ENCODE measurements around the gene GLIPR1L2. TPM values are rescaled to one million over a fixed set of nuclear protein-coding genes. Genes with fewer than 3 reads are reported as not detected.
"Not testable (repeated sequence)": the region's sequence is repeated elsewhere in the genome, so short reads cannot be mapped to it uniquely, and the experiment has no call there.

GLIPR1L2 gene
- total RNA-seq, 1 experiment from 2014 or later = not detected

DNA sequence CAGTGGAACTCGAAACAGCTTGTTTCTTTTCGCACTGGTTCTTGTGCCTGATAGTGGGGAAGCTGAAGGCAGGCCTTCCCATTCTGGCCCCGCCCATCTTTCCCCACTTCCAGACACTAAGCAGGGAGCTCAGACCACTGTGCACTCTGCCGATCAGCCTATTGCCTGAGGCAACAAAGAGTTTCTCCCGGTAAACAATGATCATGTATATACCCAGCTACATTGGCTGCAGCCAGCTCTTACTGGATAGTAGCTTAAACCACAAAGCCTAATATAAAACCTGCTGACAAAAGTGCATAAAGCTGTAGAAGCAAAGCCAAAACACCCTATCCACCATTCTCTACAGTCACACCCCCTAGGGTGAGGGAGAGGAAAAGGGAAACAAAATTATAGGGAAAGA is 65.0 kb downstream of the GLIPR1L2 start:
- Histone ChIP-seq H3K4me1 (no peaks in the 10 kb centered on the region), H3K27me3 (replicated peaks; ENCODE audit: control insufficient read depth, insufficient read depth, low read length) (no peaks in the 10 kb centered on the region), H3K9me3 (peaks cover 18% of the 10 kb centered on the region), H3K36me3 (ENCODE audit: control insufficient read depth, insufficient read depth, low read length) (no peaks in the 10 kb centered on the region), H3K4me3 (ENCODE audit: low read depth, low read length) (no peak overlapping the region)
- Mint-ChIP-seq H3K27me3 (ENCODE audit: insufficient read depth, unreplicated experiment) (peaks cover 6% of the 10 kb centered on the region), H3K36me3 (ENCODE audit: insufficient read depth, unreplicated experiment) (peaks cover 4% of the 10 kb centered on the region), H3K27ac (ENCODE audit: unreplicated experiment) (no peak overlapping the region), H3K4me1 (ENCODE audit: low read depth, unreplicated experiment) (no peaks in the 10 kb centered on the region), H3K9me3 (ENCODE audit: unreplicated experiment) (peaks cover 32% of the 10 kb centered on the region), H3K4me3 (ENCODE audit: unreplicated experiment) (no peak overlapping the region)
- no peak for DNase-seq
- BruUV-seq (replicated peaks) = no TSS peak
- intact Hi-C loops (cut with micrococcal nuclease; ENCODE audit: unreplicated experiment) = no loop called here
- CTCF ChIA-PET = no interaction called here
- POLR2A ChIA-PET = no interaction called here
- TF ChIP-seq, protein P1, sequence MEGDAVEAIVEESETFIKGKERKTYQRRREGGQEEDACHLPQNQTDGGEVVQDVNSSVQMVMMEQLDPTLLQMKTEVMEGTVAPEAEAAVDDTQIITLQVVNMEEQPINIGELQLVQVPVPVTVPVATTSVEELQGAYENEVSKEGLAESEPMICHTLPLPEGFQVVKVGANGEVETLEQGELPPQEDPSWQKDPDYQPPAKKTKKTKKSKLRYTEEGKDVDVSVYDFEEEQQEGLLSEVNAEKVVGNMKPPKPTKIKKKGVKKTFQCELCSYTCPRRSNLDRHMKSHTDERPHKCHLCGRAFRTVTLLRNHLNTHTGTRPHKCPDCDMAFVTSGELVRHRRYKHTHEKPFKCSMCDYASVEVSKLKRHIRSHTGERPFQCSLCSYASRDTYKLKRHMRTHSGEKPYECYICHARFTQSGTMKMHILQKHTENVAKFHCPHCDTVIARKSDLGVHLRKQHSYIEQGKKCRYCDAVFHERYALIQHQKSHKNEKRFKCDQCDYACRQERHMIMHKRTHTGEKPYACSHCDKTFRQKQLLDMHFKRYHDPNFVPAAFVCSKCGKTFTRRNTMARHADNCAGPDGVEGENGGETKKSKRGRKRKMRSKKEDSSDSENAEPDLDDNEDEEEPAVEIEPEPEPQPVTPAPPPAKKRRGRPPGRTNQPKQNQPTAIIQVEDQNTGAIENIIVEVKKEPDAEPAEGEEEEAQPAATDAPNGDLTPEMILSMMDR (IDR thresholded peaks at IDR 0.05; ENCODE audit: insufficient read depth in 1 of 2, low read depth in 1 of 2, low read length in 1 of 2, severe bottlenecking in 1 of 2, unreplicated experiment in 1 of 2) = no peak

DNA sequence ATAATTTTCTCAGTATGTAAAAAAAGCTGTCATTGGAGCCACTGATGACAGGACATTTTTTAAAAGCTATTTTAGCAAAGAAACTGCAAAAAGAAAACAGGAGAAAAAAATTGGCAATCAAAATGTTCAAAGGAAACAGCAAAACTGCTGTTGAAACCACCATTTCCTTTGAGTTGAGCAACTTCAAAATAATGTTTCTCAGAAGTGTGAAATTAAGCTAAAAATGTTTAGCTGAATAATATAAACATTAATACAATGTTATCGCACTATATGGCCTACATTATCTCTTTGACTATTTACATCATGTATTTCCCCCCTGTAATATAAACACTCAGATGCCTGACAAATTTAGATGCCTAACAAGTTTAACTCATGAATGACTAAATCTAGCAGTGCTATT is 66.3 kb downstream of the GLIPR1L2 start:
- DNase-seq = no peak
- ChIA-PET POLR2A (no interaction called here), CTCF (no interaction called here)
- peaks cover 4% of the 10 kb centered on the region for H3K36me3 Mint-ChIP-seq (ENCODE audit: insufficient read depth, unreplicated experiment)
- H3K4me1 Mint-ChIP-seq (ENCODE audit: low read depth, unreplicated experiment) = no peaks in the 10 kb centered on the region
- intact Hi-C loops (cut with micrococcal nuclease; ENCODE audit: unreplicated experiment) = no loop called here
- TF ChIP-seq, protein P1 (IDR thresholded peaks at IDR 0.05; ENCODE audit: insufficient read depth in 1 of 2, low read depth in 1 of 2, low read length in 1 of 2, severe bottlenecking in 1 of 2, unreplicated experiment in 1 of 2) = no peak
- H3K9me3 Mint-ChIP-seq (ENCODE audit: unreplicated experiment) = peaks cover 32% of the 10 kb centered on the region
- no TSS peak for BruUV-seq (replicated peaks)
- Histone ChIP-seq H3K4me3 (ENCODE audit: low read depth, low read length) (no peak overlapping the region), H3K9me3 (peaks cover 18% of the 10 kb centered on the region), H3K4me1 (no peaks in the 10 kb centered on the region), H3K27me3 (replicated peaks; ENCODE audit: control insufficient read depth, insufficient read depth, low read length) (no peaks in the 10 kb centered on the region), H3K36me3 (ENCODE audit: control insufficient read depth, insufficient read depth, low read length) (no peaks in the 10 kb centered on the region)
- peaks cover 2% of the 10 kb centered on the region for H3K27me3 Mint-ChIP-seq (ENCODE audit: insufficient read depth, unreplicated experiment)
- H3K27ac Mint-ChIP-seq (ENCODE audit: unreplicated experiment) = no peak overlapping the region
- H3K4me3 Mint-ChIP-seq (ENCODE audit: unreplicated experiment) = no peak overlapping the region

DNA sequence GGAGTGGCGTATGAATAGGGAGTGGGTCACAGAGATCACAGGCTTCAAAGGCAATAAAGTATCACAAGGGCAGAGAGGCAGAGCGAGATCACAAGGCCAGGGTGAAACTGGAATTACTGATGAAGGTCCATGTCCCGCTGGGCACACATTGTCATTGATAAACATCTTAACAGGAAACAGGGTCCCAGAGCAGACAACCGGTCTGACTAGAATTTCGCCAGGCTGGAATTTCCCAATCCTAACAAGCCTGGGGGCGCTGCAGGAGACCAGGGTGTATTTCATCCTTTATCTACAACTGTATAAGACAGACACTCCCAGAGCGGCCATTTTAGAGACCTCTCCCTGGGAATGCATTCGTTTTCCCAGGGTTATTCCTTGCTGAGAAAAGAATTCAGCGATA is 67.0 kb downstream of the GLIPR1L2 start:
- H3K9me3 Mint-ChIP-seq (ENCODE audit: unreplicated experiment) = peaks cover 32% of the 10 kb centered on the region
- H3K36me3 Mint-ChIP-seq (ENCODE audit: insufficient read depth, unreplicated experiment); H3K4me3 ChIP-seq (ENCODE audit: low read depth, low read length); H3K27me3 Mint-ChIP-seq (ENCODE audit: insufficient read depth, unreplicated experiment); intact Hi-C loops (cut with micrococcal nuclease; ENCODE audit: unreplicated experiment); H3K27ac Mint-ChIP-seq (ENCODE audit: unreplicated experiment); H3K4me1 Mint-ChIP-seq (ENCODE audit: low read depth, unreplicated experiment); BruUV-seq (replicated peaks); H3K4me1 ChIP-seq; H3K4me3 Mint-ChIP-seq (ENCODE audit: unreplicated experiment); CTCF ChIA-PET; H3K36me3 ChIP-seq (ENCODE audit: control insufficient read depth, insufficient read depth, low read length); H3K27me3 ChIP-seq (replicated peaks; ENCODE audit: control insufficient read depth, insufficient read depth, low read length); POLR2A ChIA-PET: not testable (repeated sequence)
- DNase-seq = peak; percentile 45 to 47
- peaks cover 18% of the 10 kb centered on the region for H3K9me3 ChIP-seq

DNA sequence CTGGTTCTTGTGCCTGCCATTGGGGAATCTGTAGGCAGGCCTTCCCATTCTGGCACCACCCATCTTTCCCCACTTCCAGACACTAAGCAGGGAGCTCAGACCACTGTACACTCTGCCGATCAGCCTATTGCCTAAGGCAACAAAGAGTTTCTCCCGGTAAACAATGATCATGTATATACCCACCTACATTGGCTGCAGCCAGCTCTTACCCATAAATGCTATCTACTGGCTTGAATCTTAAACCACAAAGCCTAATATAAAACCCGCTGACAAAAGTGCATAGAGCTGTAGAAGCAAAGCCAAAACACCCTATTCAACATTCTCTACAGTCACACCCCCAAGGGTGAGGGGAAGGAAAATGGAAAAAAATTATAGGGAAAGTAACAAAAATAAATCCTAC is 68.9 kb downstream of the GLIPR1L2 start:
- no peaks in the 10 kb centered on the region for H3K36me3 ChIP-seq (ENCODE audit: control insufficient read depth, insufficient read depth, low read length)
- TF ChIP-seq, protein P1 (IDR thresholded peaks at IDR 0.05; ENCODE audit: insufficient read depth in 1 of 2, low read depth in 1 of 2, low read length in 1 of 2, severe bottlenecking in 1 of 2, unreplicated experiment in 1 of 2) = no peak
- ChIA-PET POLR2A (no interaction called here), CTCF (no interaction called here)
- Mint-ChIP-seq H3K36me3 (ENCODE audit: insufficient read depth, unreplicated experiment) (peaks cover 4% of the 10 kb centered on the region), H3K4me1 (ENCODE audit: low read depth, unreplicated experiment) (no peaks in the 10 kb centered on the region), H3K27me3 (ENCODE audit: insufficient read depth, unreplicated experiment) (no peaks in the 10 kb centered on the region), H3K9me3 (ENCODE audit: unreplicated experiment) (peaks cover 32% of the 10 kb centered on the region), H3K27ac (ENCODE audit: unreplicated experiment) (no peak overlapping the region), H3K4me3 (ENCODE audit: unreplicated experiment) (no peak overlapping the region)
- intact Hi-C loops (cut with micrococcal nuclease; ENCODE audit: unreplicated experiment) = no loop called here
- DNase-seq = no peak
- H3K4me1 ChIP-seq = no peaks in the 10 kb centered on the region
- H3K4me3 ChIP-seq (ENCODE audit: low read depth, low read length) = no peak overlapping the region
- peaks cover 18% of the 10 kb centered on the region for H3K9me3 ChIP-seq
- no peaks in the 10 kb centered on the region for H3K27me3 ChIP-seq (replicated peaks; ENCODE audit: control insufficient read depth, insufficient read depth, low read length)
- no TSS peak for BruUV-seq (replicated peaks)

Measured in Caco-2 (cell line).